ENCODE results near the gene TAF1B.

TAF1B gene

DNA sequence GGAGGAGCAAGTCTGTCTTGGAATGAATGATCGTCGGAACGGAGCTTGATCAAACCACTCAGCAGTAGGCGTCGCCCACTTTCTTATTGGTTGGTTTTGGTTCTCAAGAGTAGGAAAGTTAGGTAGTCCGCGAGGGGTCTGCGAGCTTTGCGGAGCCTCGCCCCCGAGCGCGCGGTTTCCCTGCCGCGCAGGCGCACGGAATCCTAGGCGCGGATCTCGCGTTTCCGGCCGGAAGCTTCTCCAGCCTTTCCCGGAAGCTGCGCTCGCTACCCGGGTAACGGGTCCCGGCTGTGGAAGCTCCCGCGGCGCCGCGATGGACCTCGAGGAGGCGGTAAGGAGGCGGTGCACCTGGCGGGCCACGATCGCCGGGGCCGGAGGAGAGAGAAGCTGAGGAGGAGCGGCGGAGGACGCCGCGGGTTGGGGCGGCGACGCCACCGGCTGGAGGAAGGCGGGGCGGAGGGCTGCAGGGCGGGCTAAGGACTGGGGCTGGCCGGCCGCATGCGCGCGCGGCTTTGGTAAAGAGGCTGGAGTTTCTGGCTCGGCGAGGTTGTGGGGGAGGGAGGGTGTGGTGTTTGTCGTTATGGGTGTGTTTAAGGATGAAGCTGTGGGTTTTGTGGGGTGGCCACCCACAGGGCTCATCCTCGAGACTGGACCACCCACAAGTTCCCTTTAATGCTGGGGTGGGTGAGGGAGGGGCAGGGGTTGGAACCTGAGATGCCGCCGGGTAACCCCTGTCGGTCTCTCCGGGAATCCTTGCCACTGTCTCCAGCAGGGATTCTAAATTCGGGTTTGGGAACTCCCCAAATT lies at the start of gene TAF1B:
TSS of gene TAF1B (plus strand) at position 246 of the 807 bp plus-strand sequence. CDS start at position 314, 68 bp downstream.
- peak; percentile 80 for DNase-seq (ENCODE audit: low read depth)

DNA sequence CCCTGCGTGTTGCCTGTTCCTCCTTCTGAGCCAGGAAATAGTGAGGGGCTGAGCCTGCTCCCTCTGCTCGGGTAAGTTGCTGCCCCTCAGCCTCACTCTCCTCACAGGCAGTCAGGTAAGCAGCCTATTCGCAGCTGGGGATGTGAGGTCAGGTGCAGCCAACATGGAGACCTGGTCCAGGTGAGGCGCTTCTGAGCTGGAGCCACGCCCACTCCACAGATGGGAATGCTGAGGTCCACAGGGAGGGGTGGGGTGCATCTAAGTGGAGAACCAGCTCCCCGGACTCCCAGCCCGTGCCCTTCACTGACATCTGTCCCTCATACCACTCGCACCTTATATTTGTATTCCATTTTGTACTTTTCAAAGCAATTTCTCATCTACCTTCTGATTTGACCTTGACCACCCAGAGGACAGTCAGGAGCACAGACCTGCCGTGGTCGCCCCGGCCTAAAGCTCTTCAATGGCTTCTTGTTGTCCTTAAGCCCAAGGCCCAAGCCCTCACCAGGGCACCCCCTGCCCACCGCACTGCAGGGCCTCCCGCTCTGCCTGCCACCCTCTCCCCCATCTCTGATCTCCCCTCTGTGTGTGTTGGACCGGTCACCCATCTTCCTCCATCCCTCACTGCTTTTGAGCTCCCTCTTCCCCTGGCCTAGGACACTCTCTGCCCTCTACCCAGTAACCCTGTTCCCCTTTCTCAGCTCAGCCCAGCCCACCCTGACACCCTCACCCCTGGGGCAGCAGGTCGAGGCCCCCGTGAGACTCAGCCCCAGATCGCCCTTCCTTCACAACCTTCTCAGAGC lies 49.2 kb upstream of the TAF1B start:
- no peak for DNase-seq (ENCODE audit: low read depth)

- DNase-seq (ENCODE audit: low read depth) = no peak
Measured at GRCh38 chr2:9795071-9795470, 48.2 kb upstream of the TAF1B start.

- no peak for DNase-seq (ENCODE audit: low read depth)
Measured at GRCh38 chr2:9796056-9797010, 46.9 kb upstream of the TAF1B start.

DNA sequence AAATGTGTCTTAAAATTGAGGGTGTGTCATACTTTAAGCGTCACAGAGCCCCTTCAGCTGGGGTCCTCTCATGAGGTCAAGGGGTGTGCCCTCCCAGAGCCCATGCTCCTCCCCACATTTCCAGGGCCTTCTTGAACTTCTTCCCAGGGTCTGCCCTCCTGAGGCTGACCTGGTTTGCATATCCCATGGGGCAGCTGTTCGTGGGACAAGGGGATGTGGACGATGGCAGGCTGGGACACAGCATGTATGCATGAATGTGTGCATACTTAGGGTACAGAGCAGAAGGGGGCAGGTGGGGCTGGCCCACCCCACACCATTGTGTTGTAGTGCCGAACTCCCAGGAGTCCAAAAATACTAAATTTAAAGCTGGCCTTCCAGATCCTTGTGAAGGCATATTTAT lies 46.2 kb upstream of the TAF1B start:
- DNase-seq (ENCODE audit: low read depth) = no peak

DNA sequence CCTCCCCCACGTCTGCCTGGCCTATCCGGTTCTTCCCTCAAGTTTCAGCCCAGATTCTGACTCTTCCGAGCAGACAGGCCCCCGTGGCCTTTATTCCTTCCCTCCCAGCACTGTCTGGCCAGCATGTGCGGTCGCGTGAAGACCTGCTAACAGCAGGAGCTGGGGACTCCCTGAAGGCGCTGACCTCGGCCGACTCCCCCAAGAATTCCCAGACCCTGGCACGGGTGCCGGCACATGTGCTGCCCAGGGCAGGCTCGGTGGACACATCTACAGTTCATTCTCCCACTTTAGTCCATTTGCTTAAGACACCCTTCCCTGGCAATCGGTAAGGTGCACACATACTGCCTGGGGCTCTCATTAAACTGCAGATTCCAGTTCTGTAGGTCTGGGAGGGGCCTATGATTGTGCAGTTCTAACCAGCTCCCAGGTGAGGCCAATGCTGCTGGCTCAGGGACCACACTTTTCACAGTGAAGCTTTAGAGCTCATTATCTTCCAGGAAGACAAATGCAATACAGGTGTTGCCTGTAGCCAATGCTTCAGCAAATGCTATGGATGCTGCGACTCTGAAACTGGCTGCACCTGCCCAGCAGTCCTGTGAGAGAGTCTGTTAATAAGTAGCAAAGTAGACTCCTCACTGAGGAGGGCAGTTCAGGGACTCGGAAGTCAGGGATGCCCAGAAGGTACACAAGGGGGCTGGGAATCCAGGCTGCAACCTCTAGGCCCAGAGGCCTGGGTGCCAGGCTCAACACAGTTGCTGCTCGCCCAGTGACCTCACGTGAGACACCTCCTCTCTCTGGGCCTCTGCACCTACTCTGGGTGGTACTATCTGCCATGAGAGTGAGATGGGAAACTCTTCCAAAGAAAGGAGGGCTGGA lies 45.4 kb upstream of the TAF1B start:
- DNase-seq (ENCODE audit: low read depth) = no peak

- no peak for DNase-seq (ENCODE audit: low read depth)
Measured at GRCh38 chr2:9799011-9799596, 44.2 kb upstream of the TAF1B start.

- DNase-seq (ENCODE audit: low read depth) = peak; percentile 77
Measured at GRCh38 chr2:9799729-9800632, 43.3 kb upstream of the TAF1B start.

DNA sequence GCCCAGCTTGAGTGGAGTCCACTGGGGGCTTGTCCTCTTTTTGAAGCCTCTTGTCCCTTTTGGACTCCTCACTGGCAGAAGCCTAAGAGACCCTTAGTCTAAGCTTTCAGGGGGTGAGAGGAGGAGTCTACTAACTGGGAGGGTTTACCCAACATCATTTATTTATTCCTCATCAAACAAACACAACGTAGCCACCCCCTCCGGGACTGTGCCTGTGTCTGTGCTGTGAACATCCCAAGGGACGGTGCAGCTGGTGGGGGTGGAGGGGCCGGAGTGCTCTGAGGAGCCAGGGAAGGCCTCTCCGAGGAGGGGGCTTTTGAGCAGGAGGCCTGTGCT lies 42.7 kb upstream of the TAF1B start:
- DNase-seq (ENCODE audit: low read depth) = no peak

GRCh38 chr2:9800975-9801726 lies 42.1 kb upstream of the TAF1B start:
- peak; percentile 69 for DNase-seq (ENCODE audit: low read depth)

DNA sequence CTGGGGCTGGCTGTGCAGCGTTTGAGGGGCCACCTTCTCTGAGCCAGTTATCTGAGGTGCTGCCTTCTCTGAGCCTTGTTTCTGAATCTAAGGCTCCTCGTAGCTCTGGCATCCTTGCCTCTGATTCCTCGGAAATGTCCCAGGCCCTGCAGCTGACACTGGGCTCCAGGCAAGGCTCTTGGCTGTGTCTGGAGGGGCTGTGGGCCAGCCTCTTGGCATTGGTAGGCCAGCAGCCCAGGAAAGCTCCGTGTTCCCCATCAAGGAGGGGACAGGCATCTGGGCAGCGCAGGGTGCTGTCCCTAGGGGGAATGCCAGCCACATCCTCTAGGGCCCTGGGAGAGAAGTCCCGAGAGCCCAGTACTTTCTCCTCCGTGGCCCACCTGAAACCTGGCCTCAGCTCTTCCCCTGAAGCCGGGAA lies 40.7 kb upstream of the TAF1B start:
- DNase-seq (ENCODE audit: low read depth) = no peak

DNA sequence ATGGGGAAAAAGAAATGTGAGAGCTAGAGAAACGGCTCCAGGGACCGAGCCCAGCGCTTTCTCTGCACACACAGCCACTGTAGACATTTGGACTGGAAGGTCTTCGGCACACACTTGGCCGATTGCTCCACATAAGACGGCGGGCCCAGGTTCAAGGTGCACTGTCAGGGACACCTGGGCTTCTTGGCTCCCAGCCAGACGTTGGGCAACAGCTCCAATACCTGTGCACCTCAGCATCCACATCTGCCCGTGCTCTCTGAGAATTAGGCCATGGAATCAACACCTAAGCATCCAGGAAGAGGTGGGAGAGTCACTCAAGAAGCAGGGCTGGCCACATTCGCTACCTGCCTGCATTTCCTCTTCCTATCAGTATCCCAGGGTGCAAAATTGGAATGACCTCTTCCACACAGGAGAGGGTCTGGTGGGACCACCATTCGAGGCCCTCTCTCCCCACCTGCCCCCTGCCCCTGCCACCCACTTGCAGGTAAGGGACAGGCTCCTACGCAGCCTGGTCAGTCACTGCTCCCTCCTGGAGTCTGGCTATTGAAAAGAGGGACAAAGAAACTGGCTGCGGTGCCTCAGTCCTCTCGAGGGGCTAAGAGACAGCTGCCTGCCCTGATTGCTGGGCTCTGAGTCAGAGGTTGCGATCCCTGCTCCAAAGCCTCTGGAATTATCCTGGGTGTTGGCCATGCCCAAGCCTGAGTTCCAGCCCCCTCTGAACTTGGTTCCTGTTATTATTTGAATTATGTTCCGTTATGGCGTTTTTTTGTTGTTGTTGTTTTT lies 40.1 kb upstream of the TAF1B start:
- DNase-seq (ENCODE audit: low read depth) = no peak

DNA sequence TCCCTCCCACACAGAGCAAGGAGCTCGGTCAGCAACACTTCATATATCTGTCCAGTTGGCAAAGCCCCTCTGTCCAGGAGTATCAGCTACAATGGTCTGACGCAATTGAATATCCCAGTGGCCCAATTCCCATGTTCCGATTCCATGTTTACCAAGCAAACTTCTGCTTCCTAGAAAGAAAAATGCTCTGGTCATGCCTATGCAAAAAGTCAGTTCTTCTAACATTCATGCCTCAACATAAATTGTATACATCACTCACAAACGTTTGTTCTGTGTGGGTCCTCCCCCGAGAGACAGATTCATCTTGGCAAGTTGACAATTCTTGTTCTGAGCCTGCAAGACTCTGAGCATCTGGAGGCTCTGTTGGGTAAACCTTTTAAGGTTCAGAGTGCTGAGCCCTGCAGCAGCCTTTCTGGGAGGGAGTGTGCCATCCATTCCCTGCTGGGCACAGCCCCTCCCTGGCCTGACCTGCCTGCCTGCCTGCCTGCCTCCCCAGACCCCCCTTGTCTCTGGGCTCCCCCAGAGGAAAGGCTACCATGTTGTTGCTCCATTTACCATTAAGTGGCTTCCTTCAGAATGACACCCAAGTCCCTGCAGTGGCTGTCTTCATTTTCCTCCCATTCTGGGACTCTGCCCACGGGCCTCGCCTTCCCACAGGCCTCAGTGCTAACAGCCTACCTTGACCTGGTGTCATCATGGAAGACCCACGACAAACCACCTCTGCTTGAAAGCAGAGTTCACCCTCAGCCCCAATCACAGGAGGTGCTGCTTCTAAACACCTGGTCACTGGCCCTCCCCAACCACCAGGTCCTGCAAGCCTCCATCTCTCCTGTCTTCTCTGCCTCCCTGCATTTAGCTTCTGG lies 37.6 kb upstream of the TAF1B start:
- no peak for DNase-seq (ENCODE audit: low read depth)

GRCh38 chr2:9806298-9806610 lies 37.0 kb upstream of the TAF1B start:
- no peak for DNase-seq (ENCODE audit: low read depth)

DNA sequence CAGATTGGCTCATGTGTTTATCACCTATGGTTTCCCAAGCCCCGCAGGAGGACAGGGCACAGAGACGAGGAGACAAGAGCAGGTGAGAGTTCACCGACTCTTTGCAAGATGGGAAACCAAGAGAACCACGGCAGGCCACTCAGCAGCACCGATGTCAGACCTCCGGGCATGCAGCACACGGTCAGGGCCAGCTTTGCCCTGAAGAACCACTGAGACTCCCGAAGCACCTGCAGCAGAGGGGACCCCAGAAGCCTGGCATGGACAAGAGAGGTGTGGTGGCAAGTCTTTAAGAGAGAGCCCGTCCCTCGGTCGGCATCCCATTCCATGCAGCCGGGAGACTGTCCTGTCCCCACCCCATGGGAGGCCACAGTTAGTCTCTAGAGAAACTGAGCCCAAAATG lies 36.6 kb upstream of the TAF1B start:
- DNase-seq (ENCODE audit: low read depth) = no peak

- no peak for DNase-seq (ENCODE audit: low read depth)
Measured at GRCh38 chr2:9807056-9807455, 36.2 kb upstream of the TAF1B start.

- no peak for DNase-seq (ENCODE audit: low read depth)
Measured at GRCh38 chr2:9807555-9808305, 35.5 kb upstream of the TAF1B start.
